ENCODE data around the gene ALK.

DNA sequence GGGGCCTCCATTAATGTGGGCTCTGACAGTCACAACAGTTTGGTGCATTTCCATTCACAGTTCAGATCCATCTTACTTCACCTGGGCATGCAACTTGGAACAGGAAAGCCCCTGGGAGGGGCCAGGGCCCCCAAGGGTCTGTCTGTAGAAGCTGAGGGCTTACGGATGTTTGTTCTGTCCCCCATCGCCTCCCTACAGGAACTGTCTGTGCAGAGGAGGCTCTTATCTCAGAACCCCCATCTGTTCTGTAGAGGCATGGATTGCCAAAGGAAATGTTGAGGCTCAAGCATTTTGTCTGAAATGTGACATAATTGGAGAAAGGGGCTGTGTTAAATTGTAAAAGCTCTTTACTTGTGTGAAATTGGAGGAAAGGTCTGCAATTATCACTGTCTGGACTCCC, 471.9 kb downstream of the ALK start:
- TF ChIP-seq EZH2 (IDR thresholded peaks at IDR 0.05; ENCODE audit: low read length, missing control alignments) (no peak), CTCF (conservative IDR thresholded peaks at IDR 0.05 in 1 of 2, IDR thresholded peaks at IDR 0.05 in 1 of 2; ENCODE audit: low read depth in 1 of 2, low read length in 2 of 2) (no peak)
